HepG2 (cell line): Measurements from ENCODE around the gene POLE3. TPM values are rescaled to one million over a fixed set of nuclear protein-coding genes. Genes with fewer than 3 reads are reported as not detected.
A peak's percentile ranks its signal among the peaks of the same experiment; 100 is the strongest.

Experiments
- ATAC-seq: fragments of 200-7000 bp; cut with Tn5 transposase; 3 replicates; pipeline ENCODE4 v1.9.1; 2020; ENCODE audit warnings: mild to moderate bottlenecking, moderate library complexity
- BruUV-seq: library from RNA; stranded (reverse); fragments of 400-500 nt; replicated peaks from 2 replicates; lab custom pipeline; 2021; lab: Mats Ljungman, UMichigan
- CTCF ChIA-PET: fragments of 300-600 bp; formaldehyde crosslinking; extraction: SDS; loops from one replicate; lab custom pipeline; 2021; ENCODE audit warnings: low total read pairs, inconsistent platforms, low intra/inter-chr PET ratio; lab: Yijun Ruan, JAX
- POLR2A ChIA-PET: fragments of 350-600 bp; sonication (Branson Sonifier 250); formaldehyde crosslinking; loops from one replicate; lab custom pipeline; 2020; ENCODE audit warnings: antibody characterized with exemption, inconsistent platforms; lab: Yijun Ruan, JAX
- DNase-seq: peaks from one replicate; pipeline ENCODE4 v3.0.0-alpha.2; 2015; ENCODE audit warnings: low spot score
- FAIRE-seq: peaks from 3 replicates; lab custom pipeline; 2011; peaks lifted over from hg19 to GRCh38; lab: Jason Lieb, UNC
- H2AFZ ChIP-seq: one replicate; pipeline ENCODE4 v1.6.1; 2011; ENCODE audit warnings: low read length, inconsistent platforms
- H3K27ac ChIP-seq: fragments of 300-600 bp; 3 replicates; pipeline ENCODE4 v1.8.0; 2011; ENCODE audit warnings: mixed run types, mild to moderate bottlenecking, mixed read lengths, low read length, inconsistent platforms; ENCODE audit not compliant: insufficient read depth; ENCODE audit errors: extremely low read length
- H3K27me3 ChIP-seq, 2 experiments: fragments of 200-600 bp in 1 of 2; 2 replicates in 1 of 2; 3 replicates in 1 of 2; pipeline versions ENCODE4 v1.6.0 to v1.8.0; 2011; ENCODE audit warnings: low read length in 2 of 2, mild to moderate bottlenecking in 2 of 2, moderate library complexity in 2 of 2, inconsistent platforms in 1 of 2; ENCODE audit not compliant: insufficient read depth in 2 of 2, control insufficient read depth in 1 of 2
- H3K36me3 ChIP-seq, 2 experiments: fragments of 200-600 bp in 1 of 2; replicated peaks in 1 of 2; 2 replicates in 1 of 2; 3 replicates in 1 of 2; pipeline versions ENCODE4 v1.5.1 to v1.8.0; 2011; ENCODE audit warnings: low read length in 2 of 2, inconsistent platforms in 1 of 2; ENCODE audit not compliant: insufficient read depth in 2 of 2, control insufficient read depth in 1 of 2
- H3K4me1 ChIP-seq: 2 replicates; pipeline ENCODE4 v1.5.1; 2012; ENCODE audit warnings: low read length, inconsistent platforms; ENCODE audit not compliant: insufficient read depth
- H3K4me2 ChIP-seq: 2 replicates; pipeline ENCODE4 v1.6.0; 2011; ENCODE audit warnings: low read depth, low read length, inconsistent platforms
- H3K4me3 ChIP-seq, 3 experiments: fragments of 200-600 bp in 1 of 3; sonication (generic), shearing (Covaris generic) in 1 of 3; replicated peaks in 1 of 3; 2 replicates each; pipeline ENCODE4 v1.5.1; 2011 to 2016; ENCODE audit warnings: low read length in 3 of 3, inconsistent platforms in 2 of 3, low read depth in 2 of 3, mild to moderate bottlenecking in 2 of 3, control low read depth in 1 of 3, mixed read lengths in 1 of 3; ENCODE audit not compliant: insufficient read depth in 1 of 3
- H3K79me2 ChIP-seq: one replicate; pipeline ENCODE4 v1.6.1; 2011; ENCODE audit warnings: low read length, inconsistent platforms; ENCODE audit not compliant: insufficient read depth
- H3K9ac ChIP-seq: 2 replicates; pipeline ENCODE4 v1.6.0; 2011; ENCODE audit warnings: mild to moderate bottlenecking, low read depth, low read length, inconsistent platforms; ENCODE audit not compliant: insufficient read depth
- H3K9me3 ChIP-seq: 2 replicates; pipeline ENCODE4 v1.5.1; 2012; ENCODE audit warnings: mild to moderate bottlenecking, low read length
- H4K20me1 ChIP-seq: 2 replicates; pipeline ENCODE4 v1.6.0; 2011; ENCODE audit warnings: inconsistent platforms, mild to moderate bottlenecking, low read length, moderate library complexity; ENCODE audit not compliant: insufficient read depth
- BORCS8-MEF2B ChIP-seq: sonication (generic); formaldehyde crosslinking; IDR thresholded peaks from 2 replicates; pipeline ENCODE4 v1.8.0; 2022; ENCODE audit warnings: mild to moderate bottlenecking, missing genetic modification reagents
- KIAA2018 ChIP-seq: sonication (generic); formaldehyde crosslinking; IDR thresholded peaks from 2 replicates; pipeline ENCODE4 v1.5.0; 2020; ENCODE audit warnings: mild to moderate bottlenecking, missing genetic modification reagents, borderline replicate concordance
- MEIS1 ChIP-seq: sonication (generic); formaldehyde crosslinking; IDR thresholded peaks from 2 replicates; pipeline ENCODE4 v1.9.0; 2021; ENCODE audit warnings: mild to moderate bottlenecking, missing genetic modification reagents, moderate library complexity, borderline replicate concordance
- whole genome bisulfite sequencing: methylation state at CpG from one replicate; pipeline ENCODE4 v1.1.6; 2017; ENCODE audit warnings: low lambda C conversion rate; 5-methylcytosine and 5-hydroxymethylcytosine counted together
- in situ Hi-C: cut with HindIII; loops from 2 replicates; pipeline ENCODE4 v1.10.0; 2017; ENCODE audit warnings: low pct_unique_long_range_greater_than_20kb; ENCODE audit not compliant: extremely low pct_ligation_motif_present
- intact Hi-C: fragments of 100-400 bp; cut with micrococcal nuclease; formaldehyde crosslinking; loops from one replicate; pipeline ENCODE4 v1.10.0; 2022; ENCODE audit not compliant: unreplicated experiment
- polyA plus RNA-seq, 8 experiments: library from polyadenylated mRNA; depleted of rRNA in 3 of 8; stranded (reverse) in 7 of 8; unstranded in 1 of 8; fragments of >200 nt; fragmentation: Illumina TruSeq in 4 of 8; extraction: Trizol in 4 of 8; gene quantifications; 2 replicates each; pipeline versions ENCODE4 v1.2.1 to v1.2.3, GENCODE V29; 2011 to 2016; ENCODE audit warnings: low read depth in 4 of 8, missing spikeins in 1 of 8, mixed read lengths in 1 of 8; ENCODE audit not compliant: insufficient read depth in 1 of 8
- total RNA-seq, 5 experiments: library from RNA; depleted of rRNA; stranded (reverse); fragments of >200 nt; fragmentation: Illumina TruSeq; extraction: Trizol; gene quantifications; 2 replicates each; pipeline ENCODE4 v1.2.3, GENCODE V29; 2016; ENCODE audit warnings: low read depth in 1 of 5
- TF ChIP-seq, protein P1 (sequence below): sonication (generic); formaldehyde crosslinking; IDR thresholded peaks from 2 replicates; pipeline ENCODE4; 2020; ENCODE audit warnings: missing genetic modification reagents, mild to moderate bottlenecking, borderline replicate concordance

POLE3 gene
- total and polyA plus RNA-seq, 2 of the 13 experiments (the other 11 are each of a cell fraction or from before 2014, with no cell fraction given) = 36.0 to 77.2 TPM

DNA sequence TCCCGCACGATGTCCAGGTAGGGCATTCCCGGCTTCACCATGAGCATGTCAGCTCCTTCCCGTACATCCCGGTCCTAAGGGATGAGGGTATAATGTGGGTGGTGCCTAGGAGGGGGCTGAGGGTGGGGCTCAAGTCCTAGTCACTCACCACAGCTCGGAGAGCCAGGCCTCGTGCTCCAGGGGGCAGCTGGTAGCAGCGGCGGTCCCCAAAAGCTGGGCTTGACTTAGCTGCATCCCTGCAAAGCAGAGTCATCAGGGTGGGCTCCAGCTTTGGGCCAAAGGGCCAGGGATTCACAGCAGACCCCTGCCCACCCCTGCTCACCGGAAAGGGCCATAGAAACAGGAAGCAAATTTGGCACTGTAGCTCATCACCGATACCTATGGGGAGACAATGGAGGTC, 21.0 kb downstream of the POLE3 start (continued):
- TF ChIP-seq, protein P1, sequence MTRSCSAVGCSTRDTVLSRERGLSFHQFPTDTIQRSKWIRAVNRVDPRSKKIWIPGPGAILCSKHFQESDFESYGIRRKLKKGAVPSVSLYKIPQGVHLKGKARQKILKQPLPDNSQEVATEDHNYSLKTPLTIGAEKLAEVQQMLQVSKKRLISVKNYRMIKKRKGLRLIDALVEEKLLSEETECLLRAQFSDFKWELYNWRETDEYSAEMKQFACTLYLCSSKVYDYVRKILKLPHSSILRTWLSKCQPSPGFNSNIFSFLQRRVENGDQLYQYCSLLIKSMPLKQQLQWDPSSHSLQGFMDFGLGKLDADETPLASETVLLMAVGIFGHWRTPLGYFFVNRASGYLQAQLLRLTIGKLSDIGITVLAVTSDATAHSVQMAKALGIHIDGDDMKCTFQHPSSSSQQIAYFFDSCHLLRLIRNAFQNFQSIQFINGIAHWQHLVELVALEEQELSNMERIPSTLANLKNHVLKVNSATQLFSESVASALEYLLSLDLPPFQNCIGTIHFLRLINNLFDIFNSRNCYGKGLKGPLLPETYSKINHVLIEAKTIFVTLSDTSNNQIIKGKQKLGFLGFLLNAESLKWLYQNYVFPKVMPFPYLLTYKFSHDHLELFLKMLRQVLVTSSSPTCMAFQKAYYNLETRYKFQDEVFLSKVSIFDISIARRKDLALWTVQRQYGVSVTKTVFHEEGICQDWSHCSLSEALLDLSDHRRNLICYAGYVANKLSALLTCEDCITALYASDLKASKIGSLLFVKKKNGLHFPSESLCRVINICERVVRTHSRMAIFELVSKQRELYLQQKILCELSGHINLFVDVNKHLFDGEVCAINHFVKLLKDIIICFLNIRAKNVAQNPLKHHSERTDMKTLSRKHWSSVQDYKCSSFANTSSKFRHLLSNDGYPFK = no peak

DNA sequence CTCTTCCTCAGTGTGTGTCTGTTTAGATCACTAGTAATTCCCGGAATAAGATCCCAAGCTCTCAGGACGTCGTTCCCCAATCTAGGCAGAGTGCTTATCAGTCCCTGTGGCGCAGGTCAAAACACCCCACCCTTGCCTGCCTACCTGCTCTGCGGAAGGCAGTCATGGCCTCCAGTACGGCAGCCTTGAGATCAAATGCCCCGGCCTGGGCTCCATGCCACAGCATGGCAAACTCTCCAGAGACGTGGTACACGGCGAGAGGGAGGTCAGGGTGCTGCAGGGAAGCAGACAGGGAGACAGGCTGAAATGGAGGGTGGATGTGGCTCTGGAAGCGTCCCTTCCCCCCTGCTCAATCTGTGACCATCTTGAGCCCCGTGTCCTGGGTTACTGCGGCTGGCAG, 21.6 kb downstream of the POLE3 start:
- DNase-seq = no peak
- no peak for ATAC-seq
- Histone ChIP-seq H4K20me1 (no peaks in the 10 kb centered on the region), H2AFZ (no peak overlapping the region), H3K27ac (peak overlapping the region; percentile 97), H3K9ac (0 out of 2 replicates have a peak overlapping the region, but pooled peaks have one; percentile 71), H3K36me3 (peaks cover 15 to 48% of the 10 kb centered on the region in 2 experiments), H3K79me2 (no peaks in the 10 kb centered on the region), H3K9me3 (no peaks in the 10 kb centered on the region), H3K4me1 (peaks cover 85% of the 10 kb centered on the region), H3K4me3 (no peak overlapping the region), H3K4me2 (peak overlapping the region; percentile 77; the same call in 1 of the 2 replicates), H3K27me3 (no peaks in the 10 kb centered on the region)
- no TSS peak for BruUV-seq
- FAIRE-seq = no peak
- intact Hi-C loops (no loop called here), in situ Hi-C loops (no loop called here)
- 100% methylated on average over 11 of the region's 13 CpGs for WGBS
- CTCF ChIA-PET = no interaction called here
- TF ChIP-seq MEIS1 (CRISPR knock-in tag) = 0 out of 2 replicates have a peak, but pooled peaks have one; percentile 21
- TF ChIP-seq KIAA2018 = no peak
- 0 out of 2 replicates have a peak, but pooled peaks have one; percentile 26 for TF ChIP-seq BORCS8-MEF2B (CRISPR knock-in tag)
- POLR2A ChIA-PET = interaction anchor here (1.6 to 3.1 kb wide), 5 partner anchors 9 to 49 kb away, joined by 4 to 29 read pairs (median 23); partner anchors contain the start of genes ALAD, C9orf43, HDHD3 and POLE3
